Measurements from ENCODE around the gene KLHDC7B.

Gene KLHDC7B

GRCh38 chr22:50526834-50527801 lies 18.6 kb upstream of the KLHDC7B start:
- no peak for TF ChIP-seq CTCF (conservative IDR thresholded peaks at IDR 0.05; ENCODE audit: low read length)
- peak; percentile 38 for DNase-seq (ENCODE audit: low read depth)
- peak overlapping the region; percentile 75 for H3K4me3 ChIP-seq (ENCODE audit: low read length)

- H3K4me3 ChIP-seq (ENCODE audit: low read length): no peak overlapping the region
- TF ChIP-seq CTCF (conservative IDR thresholded peaks at IDR 0.05; ENCODE audit: low read length): no peak
- no peak for DNase-seq (ENCODE audit: low read depth)
These were observed 17.6 kb upstream of the KLHDC7B start for GRCh38 chr22:50527921-50528681.

DNA sequence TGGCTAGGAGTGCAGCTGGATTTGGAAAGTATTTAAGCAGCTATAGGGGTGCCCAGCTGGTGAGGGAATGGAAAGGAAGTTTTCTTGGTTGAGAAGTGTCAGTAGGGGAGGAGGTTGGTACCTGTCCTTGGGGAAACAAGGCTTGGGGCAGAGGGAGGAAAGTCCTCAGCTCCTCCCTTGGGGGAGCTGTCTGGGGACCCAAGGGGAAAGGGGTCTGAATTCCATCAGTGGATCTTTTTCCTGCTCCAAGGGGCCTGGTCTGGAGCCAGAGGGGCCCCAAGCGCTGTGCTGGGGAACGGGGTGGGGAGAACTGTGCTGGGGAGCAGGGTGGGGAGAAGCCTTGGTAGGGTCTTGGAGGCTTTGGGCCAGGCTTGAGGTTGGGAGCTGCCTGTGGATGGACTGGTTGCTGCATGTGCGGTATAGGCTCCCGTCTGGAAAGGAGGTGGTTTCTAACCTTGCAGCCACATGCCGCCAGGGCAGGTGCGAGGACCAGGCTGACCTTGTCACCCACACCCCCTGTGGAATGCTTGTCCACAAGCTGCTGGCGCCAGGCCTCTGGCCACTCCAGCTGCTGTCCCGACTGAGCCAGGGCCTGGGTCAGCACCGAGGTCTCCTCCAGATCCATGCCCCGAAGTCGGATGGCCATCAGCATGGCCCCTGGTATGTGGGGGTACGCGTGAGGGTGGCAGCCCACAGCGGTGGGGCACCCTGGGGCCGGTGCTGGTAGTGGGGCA lies 16.9 kb upstream of the KLHDC7B start:
- no peak for DNase-seq (ENCODE audit: low read depth)
- H3K4me3 ChIP-seq (ENCODE audit: low read length): peak overlapping the region; percentile 66
- no peak for TF ChIP-seq CTCF (conservative IDR thresholded peaks at IDR 0.05; ENCODE audit: low read length)

DNA sequence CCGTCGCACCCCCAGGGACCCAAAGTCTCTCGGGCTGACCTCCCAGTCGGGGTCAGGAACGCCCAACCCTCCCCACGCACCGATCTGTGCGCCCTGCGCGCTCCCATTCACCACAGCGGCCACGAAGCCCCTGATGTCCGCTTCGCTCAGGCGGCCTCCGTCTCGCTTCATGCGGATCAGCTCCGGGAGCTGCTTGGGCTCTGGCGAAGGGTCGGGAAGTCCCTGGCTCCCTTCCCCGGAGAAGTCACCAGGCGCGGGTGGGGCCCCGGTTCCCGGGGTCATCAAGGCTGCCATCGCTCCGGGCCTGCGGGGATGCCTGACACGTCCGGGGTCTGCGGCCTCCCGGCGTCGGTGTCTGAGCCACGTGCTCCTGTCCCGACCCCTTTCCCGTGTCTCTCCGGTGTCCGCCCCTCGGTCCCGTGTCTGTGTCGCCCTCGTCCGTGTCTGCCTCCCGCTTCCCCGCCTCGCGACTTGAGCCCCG lies 16.2 kb upstream of the KLHDC7B start:
- no peak for DNase-seq (ENCODE audit: low read depth)
- H3K4me3 ChIP-seq (ENCODE audit: low read length): peak overlapping the region; percentile 66
- no peak for TF ChIP-seq CTCF (conservative IDR thresholded peaks at IDR 0.05; ENCODE audit: low read length)

DNA sequence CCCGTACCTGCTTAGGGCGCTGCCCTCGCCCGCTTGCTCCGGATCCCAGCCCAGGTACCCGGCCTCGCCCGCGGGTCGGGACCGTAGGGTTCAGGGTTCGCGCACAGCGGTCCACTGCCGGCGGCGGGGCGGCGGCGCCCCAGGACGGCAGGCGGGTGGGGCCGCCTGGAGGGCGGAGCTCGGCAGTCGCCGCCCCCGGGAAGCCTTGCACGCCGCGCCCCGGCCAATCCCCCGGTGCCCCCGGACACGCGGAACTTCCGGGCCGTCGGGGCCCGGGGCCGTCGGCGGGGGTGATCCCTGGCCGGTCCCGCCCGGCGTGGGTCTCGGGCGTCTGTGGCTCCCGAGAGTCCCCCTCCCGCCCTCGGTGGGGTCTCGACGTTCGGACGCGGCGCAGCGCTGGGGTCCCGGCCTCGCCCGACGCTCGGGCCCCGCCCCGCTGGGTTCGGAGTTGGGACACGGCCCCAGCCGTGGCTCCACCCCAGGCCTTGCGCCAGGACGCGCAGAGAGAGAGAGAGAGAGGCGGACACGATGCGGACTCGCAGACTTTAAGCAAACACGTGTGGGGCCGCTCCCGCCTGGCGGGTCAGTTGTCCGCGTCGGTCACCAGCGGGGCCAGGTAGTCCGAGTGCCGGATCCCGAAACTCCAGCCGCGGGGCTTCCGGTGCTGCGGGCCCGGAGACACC lies 15.7 kb upstream of the KLHDC7B start, which contains the start of gene TYMP:
Gene TYMP, minus strand, starts transcription at position 116 of the 683 bp plus-strand sequence. CDS start 303 bp downstream, outside the sequence.
- no peak for TF ChIP-seq CTCF (conservative IDR thresholded peaks at IDR 0.05; ENCODE audit: low read length)
- peak within 1 kb of the TSS; percentile 66 for H3K4me3 ChIP-seq (ENCODE audit: low read length)
- DNase-seq (ENCODE audit: low read depth): peak; percentile 83

GRCh38 chr22:50530580-50530876 lies 15.2 kb upstream of the KLHDC7B start:
- no peak for TF ChIP-seq CTCF (conservative IDR thresholded peaks at IDR 0.05; ENCODE audit: low read length)
- no peak for DNase-seq (ENCODE audit: low read depth)
- H3K4me3 ChIP-seq (ENCODE audit: low read length): peak overlapping the region; percentile 66
